HepG2 (cell line): ENCODE data around the gene ANAPC5. TPM values are rescaled to one million over a fixed set of nuclear protein-coding genes. Genes with fewer than 3 reads are reported as not detected.
A peak's percentile ranks its signal among the peaks of the same experiment; 100 is the strongest.

Experiments used
- ASH2L ChIP-seq: fragments of 300-600, 200-600 bp; sonication (generic); IDR thresholded peaks from 2 replicates; pipeline ENCODE4 v1.7.0; 2017; ENCODE audit warnings: low read depth, mild to moderate bottlenecking, moderate library complexity, mixed read lengths, low read length; ENCODE audit not compliant: insufficient read length
- CCDC6 ChIP-seq: sonication (generic); formaldehyde crosslinking; IDR thresholded peaks from 2 replicates; pipeline ENCODE4 v1.8.1; 2022; ENCODE audit warnings: mild to moderate bottlenecking, missing genetic modification reagents, moderate library complexity
- KDM5A ChIP-seq: fragments of 200-600 bp; sonication (generic); IDR thresholded peaks from 2 replicates; pipeline ENCODE4 v1.7.0; 2018; ENCODE audit warnings: antibody characterized with exemption, mild to moderate bottlenecking, low read length, borderline replicate concordance
- MTA1 ChIP-seq: sonication (generic); formaldehyde crosslinking; IDR thresholded peaks from 2 replicates; pipeline ENCODE4 v1.4.0; 2020; ENCODE audit warnings: missing genetic modification reagents, mild to moderate bottlenecking, borderline replicate concordance
- PAX8 ChIP-seq: sonication (generic); formaldehyde crosslinking; IDR thresholded peaks from 2 replicates; pipeline ENCODE4 v1.8.0; 2022; ENCODE audit warnings: mild to moderate bottlenecking, missing genetic modification reagents, borderline replicate concordance
- POLR2A ChIP-seq, 2 experiments: IDR thresholded peaks; 2 replicates each; pipeline ENCODE4 v1.6.1; 2011; ENCODE audit warnings: low read depth in 2 of 2, low read length in 2 of 2, mild to moderate bottlenecking in 1 of 2, moderate library complexity in 1 of 2; ENCODE audit not compliant: insufficient read depth in 1 of 2
- ZNF335 ChIP-seq: sonication (generic); formaldehyde crosslinking; IDR thresholded peaks from 2 replicates; pipeline ENCODE4 v1.4.0; 2020; ENCODE audit warnings: missing genetic modification reagents
- ZNF354B ChIP-seq: sonication (generic); formaldehyde crosslinking; IDR thresholded peaks from 2 replicates; pipeline ENCODE4 v1.8.0; 2022; ENCODE audit warnings: mild to moderate bottlenecking, missing genetic modification reagents
- ZNF383 ChIP-seq: sonication (generic); formaldehyde crosslinking; IDR thresholded peaks from 2 replicates; pipeline ENCODE4 v1.4.0; 2020; ENCODE audit warnings: missing genetic modification reagents, mild to moderate bottlenecking, borderline replicate concordance
- ZNF816 ChIP-seq: sonication (generic); formaldehyde crosslinking; IDR thresholded peaks from 2 replicates; pipeline ENCODE4 v1.8.0; 2022; ENCODE audit warnings: missing genetic modification reagents, mild to moderate bottlenecking, borderline replicate concordance
- ZZZ3 ChIP-seq: sonication (generic); formaldehyde crosslinking; IDR thresholded peaks from 2 replicates; pipeline ENCODE4 v1.4.0; 2020; ENCODE audit warnings: missing genetic modification reagents, mild to moderate bottlenecking, borderline replicate concordance
- polyA plus RNA-seq, 8 experiments: library from polyadenylated mRNA; depleted of rRNA in 3 of 8; stranded (reverse) in 7 of 8; unstranded in 1 of 8; fragments of >200 nt; fragmentation: Illumina TruSeq in 4 of 8; extraction: Trizol in 4 of 8; gene quantifications; 2 replicates each; pipeline versions ENCODE4 v1.2.1 to v1.2.3, GENCODE V29; 2011 to 2016; ENCODE audit warnings: low read depth in 4 of 8, missing spikeins in 1 of 8, mixed read lengths in 1 of 8; ENCODE audit not compliant: insufficient read depth in 1 of 8
- total RNA-seq, 5 experiments: library from RNA; depleted of rRNA; stranded (reverse); fragments of >200 nt; fragmentation: Illumina TruSeq; extraction: Trizol; gene quantifications; 2 replicates each; pipeline ENCODE4 v1.2.3, GENCODE V29; 2016; ENCODE audit warnings: low read depth in 1 of 5
- TF ChIP-seq, protein P1 (sequence below): sonication (generic); formaldehyde crosslinking; IDR thresholded peaks from 2 replicates; pipeline ENCODE4 v1.4.0; 2020; ENCODE audit warnings: mild to moderate bottlenecking, missing genetic modification reagents, borderline replicate concordance
- TF ChIP-seq, protein P2 (sequence below): sonication (generic); formaldehyde crosslinking; IDR thresholded peaks from 2 replicates; pipeline ENCODE4 v1.5.1; 2020; ENCODE audit warnings: missing genetic modification reagents, mild to moderate bottlenecking, borderline replicate concordance

The ANAPC5 gene
- total and polyA plus RNA-seq, 2 of the 13 experiments (the other 11 are each of a cell fraction or from before 2014, with no cell fraction given), result 146 to 161 TPM

DNA sequence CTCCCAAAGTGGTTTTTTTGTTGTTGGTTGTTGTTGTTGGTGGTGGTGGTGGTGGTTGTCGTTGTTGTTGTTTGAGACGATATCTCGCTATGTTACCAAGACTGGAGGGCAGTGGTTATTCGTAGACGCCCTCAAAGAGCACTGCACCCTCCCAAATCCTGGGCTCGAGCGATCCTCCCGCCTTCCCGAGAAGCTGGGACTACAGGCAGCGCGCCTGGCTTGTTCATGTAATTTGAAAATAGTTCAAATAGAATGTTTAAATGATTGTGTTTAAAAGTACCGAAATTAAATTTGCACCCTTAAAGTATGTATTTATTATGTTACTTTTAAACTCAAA, 439 bp upstream of the ANAPC5 start (continued):
- TF ChIP-seq, protein P1, sequence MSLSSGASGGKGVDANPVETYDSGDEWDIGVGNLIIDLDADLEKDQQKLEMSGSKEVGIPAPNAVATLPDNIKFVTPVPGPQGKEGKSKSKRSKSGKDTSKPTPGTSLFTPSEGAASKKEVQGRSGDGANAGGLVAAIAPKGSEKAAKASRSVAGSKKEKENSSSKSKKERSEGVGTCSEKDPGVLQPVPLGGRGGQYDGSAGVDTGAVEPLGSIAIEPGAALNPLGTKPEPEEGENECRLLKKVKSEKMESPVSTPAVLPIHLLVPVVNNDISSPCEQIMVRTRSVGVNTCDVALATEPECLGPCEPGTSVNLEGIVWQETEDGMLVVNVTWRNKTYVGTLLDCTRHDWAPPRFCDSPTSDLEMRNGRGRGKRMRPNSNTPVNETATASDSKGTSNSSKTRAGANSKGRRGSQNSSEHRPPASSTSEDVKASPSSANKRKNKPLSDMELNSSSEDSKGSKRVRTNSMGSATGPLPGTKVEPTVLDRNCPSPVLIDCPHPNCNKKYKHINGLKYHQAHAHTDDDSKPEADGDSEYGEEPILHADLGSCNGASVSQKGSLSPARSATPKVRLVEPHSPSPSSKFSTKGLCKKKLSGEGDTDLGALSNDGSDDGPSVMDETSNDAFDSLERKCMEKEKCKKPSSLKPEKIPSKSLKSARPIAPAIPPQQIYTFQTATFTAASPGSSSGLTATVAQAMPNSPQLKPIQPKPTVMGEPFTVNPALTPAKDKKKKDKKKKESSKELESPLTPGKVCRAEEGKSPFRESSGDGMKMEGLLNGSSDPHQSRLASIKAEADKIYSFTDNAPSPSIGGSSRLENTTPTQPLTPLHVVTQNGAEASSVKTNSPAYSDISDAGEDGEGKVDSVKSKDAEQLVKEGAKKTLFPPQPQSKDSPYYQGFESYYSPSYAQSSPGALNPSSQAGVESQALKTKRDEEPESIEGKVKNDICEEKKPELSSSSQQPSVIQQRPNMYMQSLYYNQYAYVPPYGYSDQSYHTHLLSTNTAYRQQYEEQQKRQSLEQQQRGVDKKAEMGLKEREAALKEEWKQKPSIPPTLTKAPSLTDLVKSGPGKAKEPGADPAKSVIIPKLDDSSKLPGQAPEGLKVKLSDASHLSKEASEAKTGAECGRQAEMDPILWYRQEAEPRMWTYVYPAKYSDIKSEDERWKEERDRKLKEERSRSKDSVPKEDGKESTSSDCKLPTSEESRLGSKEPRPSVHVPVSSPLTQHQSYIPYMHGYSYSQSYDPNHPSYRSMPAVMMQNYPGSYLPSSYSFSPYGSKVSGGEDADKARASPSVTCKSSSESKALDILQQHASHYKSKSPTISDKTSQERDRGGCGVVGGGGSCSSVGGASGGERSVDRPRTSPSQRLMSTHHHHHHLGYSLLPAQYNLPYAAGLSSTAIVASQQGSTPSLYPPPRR (CRISPR knock-in tag), result 0 out of 2 replicates have a peak, but pooled peaks have one; percentile 2
- TF ChIP-seq ZNF816 (CRISPR knock-in tag) (0 out of 2 replicates have a peak, but pooled peaks have one; percentile 27), PAX8 (CRISPR knock-in tag) (0 out of 2 replicates have a peak, but pooled peaks have one; percentile 86), KDM5A (0 out of 2 replicates have a peak, but pooled peaks have one; percentile 10), ZNF383 (CRISPR knock-in tag) (no peak), ZNF354B (CRISPR knock-in tag) (no peak), MTA1 (CRISPR knock-in tag) (0 out of 2 replicates have a peak, but pooled peaks have one; percentile 9), ASH2L (peak; percentile 13), CCDC6 (CRISPR knock-in tag) (peak; percentile 0; the same call in 1 of the 2 replicates), ZZZ3 (CRISPR knock-in tag) (peak; percentile 6; the same call in 1 of the 2 replicates), POLR2A (IDR thresholded peaks at IDR 0.05; ENCODE audit: insufficient read depth in 1 of 2, low read depth in 2 of 2, low read length in 2 of 2) (no peak), ZNF335 (CRISPR knock-in tag) (peak; percentile 13; the same call in 1 of the 2 replicates)
- TF ChIP-seq, protein P2, sequence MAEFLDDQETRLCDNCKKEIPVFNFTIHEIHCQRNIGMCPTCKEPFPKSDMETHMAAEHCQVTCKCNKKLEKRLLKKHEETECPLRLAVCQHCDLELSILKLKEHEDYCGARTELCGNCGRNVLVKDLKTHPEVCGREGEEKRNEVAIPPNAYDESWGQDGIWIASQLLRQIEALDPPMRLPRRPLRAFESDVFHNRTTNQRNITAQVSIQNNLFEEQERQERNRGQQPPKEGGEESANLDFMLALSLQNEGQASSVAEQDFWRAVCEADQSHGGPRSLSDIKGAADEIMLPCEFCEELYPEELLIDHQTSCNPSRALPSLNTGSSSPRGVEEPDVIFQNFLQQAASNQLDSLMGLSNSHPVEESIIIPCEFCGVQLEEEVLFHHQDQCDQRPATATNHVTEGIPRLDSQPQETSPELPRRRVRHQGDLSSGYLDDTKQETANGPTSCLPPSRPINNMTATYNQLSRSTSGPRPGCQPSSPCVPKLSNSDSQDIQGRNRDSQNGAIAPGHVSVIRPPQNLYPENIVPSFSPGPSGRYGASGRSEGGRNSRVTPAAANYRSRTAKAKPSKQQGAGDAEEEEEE (CRISPR knock-in tag), result 0 out of 2 replicates have a peak, but pooled peaks have one; percentile 15
